ENCODE results near the gene CCN5.
"Not testable (repeated sequence)": the region's sequence is repeated elsewhere in the genome, so short reads cannot be mapped to it uniquely, and the experiment has no call there.

CCN5 gene

GRCh38 chr20:44714701-44715498, at the start of gene CCN5:
Gene CCN5, plus strand, starts transcription at chr20:44715369. Its CDS starts 22 bp downstream, at chr20:44715391.
- Histone ChIP-seq H3K27me3 (ENCODE audit: insufficient read depth, insufficient read length) (peaks cover 3% of the 10 kb centered on the region), H3K9me3 (ENCODE audit: insufficient read depth, low read length) (no peaks in the 10 kb centered on the region), H3K36me3 (ENCODE audit: insufficient read depth, insufficient read length, low read length) (no peaks in the 10 kb centered on the region), H3K4me1 (ENCODE audit: insufficient read depth, insufficient read length) (no peaks in the 10 kb centered on the region), H3K9ac (ENCODE audit: insufficient read length, low read depth) (no peak within 1 kb of the TSS), H3K4me3 (ENCODE audit: insufficient read length, low read depth) (no peak within 1 kb of the TSS)
- no peak for DNase-seq (ENCODE audit: low read depth, low spot score)
- TF ChIP-seq SUZ12 (IDR thresholded peaks at IDR 0.05; ENCODE audit: extremely low read depth, insufficient read depth, insufficient read length) (no peak), ZNF274 (IDR thresholded peaks at IDR 0.05; ENCODE audit: low read depth, low read length) (no peak), YY1 (IDR thresholded peaks at IDR 0.05; ENCODE audit: insufficient read depth, insufficient read length) (no peak)

GRCh38 chr20:44666066-44666465, 49.1 kb upstream of the CCN5 start:
- Histone ChIP-seq H3K36me3 (ENCODE audit: insufficient read depth, insufficient read length, low read length) (no peaks in the 10 kb centered on the region), H3K27me3 (ENCODE audit: insufficient read depth, insufficient read length) (no peaks in the 10 kb centered on the region), H3K9me3 (ENCODE audit: insufficient read depth, low read length) (no peaks in the 10 kb centered on the region), H3K4me3 (ENCODE audit: insufficient read length, low read depth) (no peak overlapping the region), H3K4me1 (ENCODE audit: insufficient read depth, insufficient read length) (peaks cover 3% of the 10 kb centered on the region), H3K9ac (ENCODE audit: insufficient read length, low read depth) (no peak overlapping the region)
- DNase-seq (ENCODE audit: low read depth, low spot score) = no peak
- TF ChIP-seq YY1 (IDR thresholded peaks at IDR 0.05; ENCODE audit: insufficient read depth, insufficient read length) (no peak), SUZ12 (IDR thresholded peaks at IDR 0.05; ENCODE audit: extremely low read depth, insufficient read depth, insufficient read length) (no peak), ZNF274 (IDR thresholded peaks at IDR 0.05; ENCODE audit: low read depth, low read length) (no peak)

GRCh38 chr20:44670851-44671250, 44.3 kb upstream of the CCN5 start:
- not testable (repeated sequence) for H3K9ac ChIP-seq (ENCODE audit: insufficient read length, low read depth); H3K36me3 ChIP-seq (ENCODE audit: insufficient read depth, insufficient read length, low read length); H3K9me3 ChIP-seq (ENCODE audit: insufficient read depth, low read length); H3K4me1 ChIP-seq (ENCODE audit: insufficient read depth, insufficient read length); DNase-seq (ENCODE audit: low read depth, low spot score); H3K4me3 ChIP-seq (ENCODE audit: insufficient read length, low read depth); H3K27me3 ChIP-seq (ENCODE audit: insufficient read depth, insufficient read length)

- DNase-seq (ENCODE audit: low read depth, low spot score); H3K36me3 ChIP-seq (ENCODE audit: insufficient read depth, insufficient read length, low read length); H3K4me1 ChIP-seq (ENCODE audit: insufficient read depth, insufficient read length); H3K9me3 ChIP-seq (ENCODE audit: insufficient read depth, low read length); H3K27me3 ChIP-seq (ENCODE audit: insufficient read depth, insufficient read length); H3K4me3 ChIP-seq (ENCODE audit: insufficient read length, low read depth); H3K9ac ChIP-seq (ENCODE audit: insufficient read length, low read depth): not testable (repeated sequence)
These were observed 43.6 kb upstream of the CCN5 start for GRCh38 chr20:44671541-44671940.

- not testable (repeated sequence) for DNase-seq (ENCODE audit: low read depth, low spot score); H3K9ac ChIP-seq (ENCODE audit: insufficient read length, low read depth); H3K4me3 ChIP-seq (ENCODE audit: insufficient read length, low read depth); H3K27me3 ChIP-seq (ENCODE audit: insufficient read depth, insufficient read length); H3K36me3 ChIP-seq (ENCODE audit: insufficient read depth, insufficient read length, low read length); H3K9me3 ChIP-seq (ENCODE audit: insufficient read depth, low read length); H3K4me1 ChIP-seq (ENCODE audit: insufficient read depth, insufficient read length)
These were observed 42.8 kb upstream of the CCN5 start for GRCh38 chr20:44672318-44672902.

GRCh38 chr20:44678242-44678641, 36.9 kb upstream of the CCN5 start:
- no peaks in the 10 kb centered on the region; the same call in 1 of the 2 replicates for H3K9me3 ChIP-seq (ENCODE audit: insufficient read depth, low read length)
- no peak overlapping the region for H3K4me3 ChIP-seq (ENCODE audit: insufficient read length, low read depth)
- peaks cover 1% of the 10 kb centered on the region for H3K4me1 ChIP-seq (ENCODE audit: insufficient read depth, insufficient read length)
- DNase-seq (ENCODE audit: low read depth, low spot score) = no peak
- no peak overlapping the region for H3K9ac ChIP-seq (ENCODE audit: insufficient read length, low read depth)
- H3K27me3 ChIP-seq (ENCODE audit: insufficient read depth, insufficient read length) = no peaks in the 10 kb centered on the region
- H3K36me3 ChIP-seq (ENCODE audit: insufficient read depth, insufficient read length, low read length) = no peaks in the 10 kb centered on the region
- TF ChIP-seq YY1 (IDR thresholded peaks at IDR 0.05; ENCODE audit: insufficient read depth, insufficient read length) (no peak), ZNF274 (IDR thresholded peaks at IDR 0.05; ENCODE audit: low read depth, low read length) (no peak), SUZ12 (IDR thresholded peaks at IDR 0.05; ENCODE audit: extremely low read depth, insufficient read depth, insufficient read length) (no peak)

GRCh38 chr20:44678990-44679611, 36.1 kb upstream of the CCN5 start:
- no peak for TF ChIP-seq YY1 (IDR thresholded peaks at IDR 0.05; ENCODE audit: insufficient read depth, insufficient read length)
- no peak for TF ChIP-seq ZNF274 (IDR thresholded peaks at IDR 0.05; ENCODE audit: low read depth, low read length)
- TF ChIP-seq SUZ12 (IDR thresholded peaks at IDR 0.05; ENCODE audit: extremely low read depth, insufficient read depth, insufficient read length) = no peak
- H3K9ac ChIP-seq (ENCODE audit: insufficient read length, low read depth) = peak overlapping the region; percentile 23

More at GRCh38 chr20:44678990-44679611, 36.1 kb upstream of the CCN5 start:
- Histone ChIP-seq H3K4me3 (ENCODE audit: insufficient read length, low read depth) (no peak overlapping the region), H3K27me3 (ENCODE audit: insufficient read depth, insufficient read length) (no peaks in the 10 kb centered on the region), H3K4me1 (ENCODE audit: insufficient read depth, insufficient read length) (peaks cover 4% of the 10 kb centered on the region), H3K9me3 (ENCODE audit: insufficient read depth, low read length) (no peaks in the 10 kb centered on the region), H3K36me3 (ENCODE audit: insufficient read depth, insufficient read length, low read length) (no peaks in the 10 kb centered on the region)
- no peak for DNase-seq (ENCODE audit: low read depth, low spot score)

Measured in NT2/D1 (cell line).